C1 segment of cervical spinal cord (tissue), 14 donors: Measurements from ENCODE around the gene ZFPM1.
A peak's percentile ranks its signal among the peaks of the same experiment; 100 is the strongest.
"Not testable (repeated sequence)": the region's sequence is repeated elsewhere in the genome, so short reads cannot be mapped to it uniquely, and the experiment has no call there.

Experiments
- DNase-seq, 14 donors: peaks; one replicate each; lab custom pipeline; 2025; lab: John Stamatoyannopoulos, UW

The ZFPM1 gene

DNA sequence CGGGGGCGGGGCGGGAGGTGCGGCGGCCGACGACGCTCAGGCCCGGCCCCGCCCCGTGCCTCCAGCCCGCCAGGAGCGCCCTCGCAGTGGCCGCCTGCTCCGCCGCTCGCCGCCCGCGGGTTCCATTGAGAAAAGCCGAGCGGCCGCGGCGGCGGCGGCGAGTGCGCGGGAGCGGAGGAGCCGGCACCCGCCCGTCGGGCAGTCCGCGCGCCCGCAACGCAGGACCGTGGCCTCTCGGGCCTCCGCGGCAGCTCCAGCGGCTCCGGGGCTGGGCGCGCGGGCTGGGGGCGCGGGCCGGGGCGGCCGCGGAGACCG, at the start of gene ZFPM1:
TSS of gene ZFPM1 (plus strand) at position 64 of the 315 bp plus-strand sequence. CDS start 359 bp downstream, outside the sequence.
- DNase-seq: no peak

DNA sequence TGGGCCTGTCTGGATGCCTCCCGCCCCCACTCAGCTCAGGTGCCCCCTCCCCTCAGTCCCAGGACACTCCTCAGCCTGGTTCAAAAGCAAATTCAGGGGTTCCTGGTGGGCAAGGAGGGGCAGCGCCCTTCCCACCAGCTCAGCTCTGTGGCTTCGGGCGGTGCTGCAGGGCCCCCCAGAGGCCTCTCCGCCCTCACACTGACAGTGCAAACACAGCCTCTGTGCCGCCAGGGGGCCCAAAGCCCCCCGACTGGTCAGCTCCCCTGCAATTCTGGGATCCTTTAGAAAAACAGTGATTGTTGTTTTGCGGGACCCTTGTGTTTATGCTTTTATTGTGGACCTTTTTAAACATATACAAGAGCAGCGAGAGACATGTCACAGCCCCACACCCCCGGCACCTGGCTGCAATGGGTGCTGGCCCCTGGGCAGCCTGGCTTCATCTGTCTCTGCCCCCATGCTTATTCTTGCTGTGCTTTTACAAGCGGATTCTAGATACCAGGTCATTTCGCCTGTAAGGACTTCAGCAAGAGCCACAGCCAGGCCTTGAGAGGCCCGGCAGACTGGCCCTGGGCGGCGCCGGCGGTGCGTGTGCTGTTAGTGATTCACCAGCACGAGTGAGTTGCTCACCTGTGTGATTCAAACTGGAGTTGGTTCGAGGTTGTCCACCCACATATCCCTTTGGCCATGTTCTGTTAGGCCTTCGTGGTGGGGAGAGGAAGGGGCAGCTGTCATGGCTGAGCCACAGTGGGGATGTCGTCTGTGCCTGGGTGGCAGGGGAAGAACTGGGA, 49.1 kb upstream of the ZFPM1 start:
- no peak for DNase-seq

DNA sequence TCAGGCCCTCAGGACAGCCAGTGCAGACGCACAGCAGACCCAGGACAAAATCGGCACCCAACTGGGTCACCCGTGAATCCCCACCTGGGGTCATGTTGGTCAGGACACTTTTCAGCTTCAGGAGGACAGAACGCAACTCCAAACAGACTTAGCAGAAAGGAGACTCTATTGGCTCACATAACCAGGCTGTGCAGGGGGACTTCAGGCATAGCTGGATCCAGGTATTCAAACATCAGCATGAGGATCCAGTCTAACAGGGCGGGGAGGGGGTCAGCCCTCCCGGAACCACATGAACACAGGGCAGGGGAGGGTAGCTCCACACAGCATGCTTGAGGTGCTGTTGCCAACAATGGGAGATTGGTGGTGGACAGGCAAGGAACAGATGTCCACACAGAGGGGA, 48.3 kb upstream of the ZFPM1 start:
- no peak for DNase-seq

DNA sequence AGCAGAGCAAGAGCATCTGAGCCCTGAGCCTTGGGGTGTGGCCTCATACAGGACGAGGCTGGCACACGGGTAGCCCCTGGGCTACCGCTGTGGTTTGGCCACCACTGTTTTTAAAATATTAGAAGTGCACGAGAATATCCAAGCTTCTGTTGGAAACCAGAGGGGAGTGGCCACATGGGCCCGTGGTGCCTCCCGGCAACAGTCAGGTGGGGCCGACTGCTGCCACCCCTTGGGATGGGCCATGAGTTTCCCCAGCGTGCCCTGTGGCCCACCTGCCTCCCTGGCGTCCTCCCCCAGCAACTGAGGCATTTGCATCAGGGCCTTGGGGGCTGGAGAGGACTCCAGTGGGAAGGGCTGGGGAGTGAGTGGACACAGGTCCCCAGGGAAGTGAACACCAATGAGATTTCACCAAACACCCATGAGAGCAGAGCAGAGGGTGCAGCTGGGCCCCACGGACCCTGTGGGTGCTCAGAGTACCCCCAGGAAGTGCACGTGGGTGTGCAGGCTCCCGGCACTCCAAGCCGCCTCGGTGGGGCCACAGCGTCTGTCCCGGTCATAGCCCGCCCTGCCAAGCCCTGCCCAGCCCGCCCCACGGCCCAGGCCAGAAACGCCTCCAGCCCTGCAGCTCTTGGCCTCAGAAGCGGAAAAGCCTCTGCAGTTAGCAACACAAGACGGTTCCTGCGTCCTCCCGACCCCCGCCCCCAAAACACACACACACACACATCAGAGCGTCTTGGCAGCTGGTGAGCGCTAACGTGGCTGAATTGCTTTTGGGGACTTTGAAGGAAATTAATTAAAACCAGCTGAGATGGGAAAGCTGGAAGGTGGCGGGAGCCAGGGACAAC, 47.6 kb upstream of the ZFPM1 start:
- DNase-seq: peak in 2 of 14 donors; percentile 10 to 28

DNA sequence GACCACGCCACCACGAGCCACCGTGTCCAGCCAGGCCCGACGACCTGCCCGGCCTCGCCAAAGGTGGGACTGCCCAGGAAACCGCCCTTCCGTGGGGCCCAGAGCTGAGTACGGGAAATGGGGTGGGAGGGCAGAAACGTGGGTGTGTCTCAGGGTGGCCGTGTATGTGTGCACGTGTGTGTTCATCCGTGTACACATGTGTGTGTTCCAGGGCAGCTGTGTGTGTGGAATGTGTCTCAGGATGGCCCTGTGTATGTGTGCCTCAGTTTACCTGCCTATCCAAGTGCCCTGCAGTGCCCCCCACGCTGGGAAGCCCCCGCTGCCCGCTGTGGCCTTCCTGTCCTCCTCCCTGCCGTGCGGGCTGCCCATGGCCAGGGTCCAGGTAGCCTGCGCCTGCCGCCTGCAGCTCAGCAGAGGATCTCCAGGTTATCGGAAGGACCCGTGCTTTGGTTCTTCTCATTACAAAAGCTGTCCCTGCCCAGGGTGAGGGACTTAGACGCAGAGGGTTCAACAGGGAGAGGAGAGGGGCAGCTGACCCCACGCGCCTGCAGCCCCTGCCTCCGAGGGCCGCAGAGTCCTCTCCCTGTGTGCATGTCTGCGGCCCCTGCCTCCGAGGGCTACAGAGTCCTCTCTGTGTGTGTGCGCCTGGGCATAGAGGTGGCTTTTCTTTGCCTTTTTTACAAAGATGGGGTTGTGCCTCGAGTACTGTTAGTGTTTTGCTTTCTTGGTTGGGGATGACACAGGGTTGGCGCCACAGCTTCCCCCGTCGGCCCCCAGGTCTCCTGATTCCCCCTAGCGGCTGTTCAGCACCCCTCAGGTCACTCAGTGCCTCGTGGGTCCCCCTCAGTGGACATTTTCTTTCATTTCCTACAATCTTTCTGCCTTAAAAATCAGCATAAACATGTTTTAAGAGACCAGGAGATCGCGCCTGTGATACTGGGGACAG, 46.7 kb upstream of the ZFPM1 start:
- DNase-seq: peak in 3 of 14 donors; percentile 27 to 31 (median 30)

DNA sequence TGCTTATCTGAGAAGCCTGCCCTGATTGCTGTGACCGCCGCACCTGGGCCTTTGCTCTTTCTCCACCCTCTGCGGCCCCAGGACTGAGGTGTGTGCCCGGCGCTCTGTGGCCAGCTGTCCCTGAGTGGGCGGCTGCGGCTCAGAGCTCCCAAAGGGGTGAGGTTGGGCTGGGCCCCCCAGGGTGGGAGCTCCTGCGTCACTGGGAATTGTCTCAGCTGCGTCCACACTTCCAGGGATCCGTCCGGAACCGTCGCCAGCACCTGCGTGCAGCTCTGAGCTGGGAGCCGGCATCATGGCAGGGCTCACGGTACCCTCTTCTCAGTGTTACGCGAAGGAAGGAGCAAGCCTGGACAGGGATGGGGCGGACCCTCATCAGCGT, 46.0 kb upstream of the ZFPM1 start:
- no peak for DNase-seq

DNA sequence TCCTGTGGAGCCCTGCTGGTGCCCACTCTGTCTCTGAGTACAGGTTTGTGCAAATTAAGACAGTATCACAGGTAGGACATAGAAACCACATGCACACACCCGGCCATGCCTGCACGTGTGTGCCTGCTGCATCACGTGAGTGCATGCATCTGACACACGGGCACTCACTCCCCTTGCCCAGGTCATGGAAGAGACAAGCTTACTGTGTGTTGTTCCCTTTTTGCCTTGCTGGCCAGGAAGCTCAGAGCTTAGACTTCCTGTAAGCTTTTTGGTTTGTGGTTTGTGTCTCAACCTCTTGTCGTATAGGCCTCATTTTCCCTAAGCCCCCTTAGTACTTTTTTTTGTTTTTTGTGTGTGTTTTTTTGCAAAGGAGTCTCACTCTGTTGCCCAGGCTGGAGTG, 45.3 kb upstream of the ZFPM1 start:
- no peak for DNase-seq

DNA sequence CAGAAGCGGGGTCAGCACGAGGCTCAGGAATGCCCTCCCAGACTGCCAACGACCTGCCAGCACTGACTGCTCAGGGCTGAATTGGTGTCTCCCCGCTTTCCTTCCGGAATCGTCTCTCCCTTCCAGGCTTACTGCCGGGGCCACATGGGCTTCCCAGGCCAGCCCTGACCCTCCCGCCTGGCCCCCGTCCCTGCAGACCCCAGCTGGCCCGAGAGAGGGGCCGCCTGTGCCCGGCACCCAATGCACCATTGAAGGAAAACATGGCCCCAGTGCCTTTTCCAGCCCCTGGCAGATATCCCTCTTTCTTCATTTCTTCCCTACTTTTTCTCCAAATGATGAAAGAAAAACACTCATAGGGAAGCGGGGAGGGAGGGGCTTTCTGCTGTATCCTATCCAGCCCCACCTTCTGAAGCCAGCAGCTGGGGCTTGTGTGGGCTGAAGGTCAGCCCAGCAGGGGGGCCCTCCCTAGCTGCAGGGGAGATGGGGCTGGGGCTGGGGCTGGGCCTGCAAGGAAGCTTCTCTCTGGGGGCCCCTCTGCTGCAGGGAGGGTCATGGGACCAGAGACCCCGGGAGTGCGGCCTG, 44.4 kb upstream of the ZFPM1 start:
- DNase-seq: no peak

DNA sequence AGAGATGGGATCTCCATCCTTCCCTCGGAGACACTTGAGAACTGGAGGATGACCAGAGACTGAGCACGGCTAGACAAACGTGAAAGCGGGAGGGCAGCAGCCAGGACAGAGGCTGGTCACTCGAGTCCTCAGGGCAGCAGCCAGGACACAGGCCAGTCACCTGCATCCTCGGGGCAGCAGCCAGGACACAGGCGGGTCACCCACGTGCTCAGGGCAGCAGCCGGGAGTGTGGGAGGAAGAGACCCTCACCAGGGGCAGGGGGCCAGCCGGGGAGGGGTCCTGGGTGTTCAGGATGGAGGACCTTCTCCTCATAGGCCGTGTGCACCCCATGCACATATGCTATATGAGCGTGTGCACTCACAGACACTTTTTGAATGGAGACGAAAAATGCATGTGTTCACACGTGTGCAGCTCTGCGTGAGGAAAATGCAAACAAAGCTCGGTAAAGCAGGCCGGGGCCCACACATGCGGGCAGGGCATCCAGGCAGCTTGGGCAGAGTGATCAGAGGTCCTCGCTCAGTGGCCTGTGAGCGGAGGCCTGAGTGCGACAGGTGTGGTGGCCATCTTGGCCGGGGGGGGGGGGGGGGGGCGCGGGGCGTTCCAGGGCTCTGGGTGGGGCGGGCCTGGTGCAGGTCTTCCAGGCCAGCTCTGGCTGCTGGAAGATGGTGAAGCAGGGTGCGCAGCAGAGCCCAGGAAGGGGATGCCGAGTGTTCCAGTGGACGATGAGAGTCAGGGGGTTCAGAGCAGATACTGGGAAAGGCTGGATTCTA, 43.6 kb upstream of the ZFPM1 start:
- no peak for DNase-seq

DNA sequence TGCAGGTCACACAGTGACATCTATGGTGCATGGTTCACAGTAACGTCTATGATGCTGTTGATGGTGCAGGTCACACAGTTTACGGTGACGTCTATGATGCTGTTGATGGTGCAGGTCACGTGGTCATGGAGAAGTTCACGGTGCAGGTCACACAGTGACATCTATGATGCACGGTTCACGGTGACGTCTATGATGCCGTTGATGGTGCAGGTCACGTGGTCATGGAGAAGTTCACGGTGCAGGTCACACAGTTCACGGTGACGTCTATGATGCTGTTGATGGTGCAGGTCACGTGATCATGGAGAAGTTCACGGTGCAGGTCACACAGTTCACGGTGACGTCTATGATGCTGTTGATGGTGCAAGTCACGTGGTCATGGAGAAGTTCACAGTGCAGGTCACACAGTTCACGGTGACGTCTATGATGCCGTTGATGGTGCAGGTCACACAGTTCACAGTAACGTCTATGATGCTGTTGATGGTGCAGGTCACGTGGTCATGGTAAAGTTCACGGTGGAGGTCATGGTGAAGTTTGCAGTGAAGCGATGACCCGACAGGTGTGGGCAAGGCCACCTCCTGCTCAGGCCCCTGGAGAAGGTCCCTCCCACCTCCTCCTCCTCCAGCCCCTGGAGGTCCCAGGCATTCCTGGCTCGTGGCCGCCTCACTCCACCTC, 42.6 kb upstream of the ZFPM1 start:
- not testable (repeated sequence) for DNase-seq

DNA sequence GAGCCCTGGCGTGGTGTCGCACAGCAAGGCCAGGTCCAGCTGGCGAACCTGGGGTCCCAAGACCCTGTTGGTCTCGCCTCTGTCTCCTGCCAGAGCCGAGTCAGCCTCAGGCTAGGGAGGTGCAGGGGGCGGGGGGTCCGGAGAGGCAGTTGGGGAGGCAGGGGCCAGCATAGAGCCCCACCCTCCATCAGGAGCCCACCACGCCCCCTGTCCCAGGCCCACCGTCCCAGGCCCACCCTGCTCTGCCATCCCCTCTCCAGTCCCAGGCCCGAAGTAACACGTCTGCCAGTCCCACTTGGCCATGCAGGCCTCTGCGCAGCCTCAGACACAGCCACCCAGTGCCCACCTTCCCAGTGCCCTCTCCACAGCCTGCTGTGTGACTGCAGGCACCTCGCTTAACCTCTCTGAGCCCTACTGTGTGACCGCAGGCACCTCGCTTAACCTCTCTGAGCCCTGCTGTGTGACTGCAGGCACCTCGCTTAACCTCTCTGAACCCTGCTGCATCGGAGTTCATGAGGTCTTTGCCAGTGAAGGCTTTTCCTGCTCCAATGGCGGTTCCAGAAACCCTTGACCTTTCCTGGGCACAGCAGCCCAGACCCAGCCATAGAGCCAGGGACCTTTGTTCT, 41.0 kb upstream of the ZFPM1 start:
- DNase-seq: no peak

DNA sequence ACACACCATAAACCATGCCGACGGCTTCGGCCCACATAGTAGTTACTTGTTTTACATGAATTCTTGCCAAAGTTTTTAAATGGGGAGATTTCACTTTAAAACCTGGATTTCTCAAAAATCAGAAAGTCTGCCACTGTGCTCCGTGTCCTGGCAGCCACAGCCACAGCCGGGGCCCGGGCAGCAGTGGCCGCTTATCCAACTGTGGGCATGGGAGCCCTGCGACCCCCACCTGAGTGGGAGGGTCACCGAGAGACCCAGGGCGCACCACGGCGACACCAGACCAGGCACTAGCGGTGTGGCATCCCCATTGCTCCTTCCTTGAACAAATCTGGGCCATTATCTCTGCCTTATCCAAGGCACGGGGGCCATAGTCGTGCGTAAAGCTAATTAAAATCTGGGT, 40.3 kb upstream of the ZFPM1 start:
- DNase-seq: no peak

DNA sequence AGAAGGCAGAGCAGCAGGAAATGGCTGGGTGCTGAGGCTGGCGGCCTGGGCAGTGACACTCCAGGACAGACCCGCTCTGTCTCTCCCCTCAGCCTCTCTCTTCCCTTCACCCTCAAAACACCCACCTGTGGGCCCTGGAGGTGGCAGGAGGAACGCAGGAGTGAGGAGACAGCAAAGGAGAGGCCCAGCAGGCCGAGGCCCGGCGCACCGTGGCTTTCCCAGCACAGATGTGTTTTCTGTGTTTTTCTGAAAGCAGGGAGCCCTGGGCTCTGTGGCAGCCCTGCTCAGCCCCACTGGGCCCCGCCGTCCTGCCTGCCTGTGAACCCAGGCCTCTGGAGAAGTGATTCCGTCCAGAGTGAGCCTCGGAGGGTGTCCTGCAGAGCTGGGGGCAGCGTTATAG, 39.8 kb upstream of the ZFPM1 start:
- DNase-seq: no peak

DNA sequence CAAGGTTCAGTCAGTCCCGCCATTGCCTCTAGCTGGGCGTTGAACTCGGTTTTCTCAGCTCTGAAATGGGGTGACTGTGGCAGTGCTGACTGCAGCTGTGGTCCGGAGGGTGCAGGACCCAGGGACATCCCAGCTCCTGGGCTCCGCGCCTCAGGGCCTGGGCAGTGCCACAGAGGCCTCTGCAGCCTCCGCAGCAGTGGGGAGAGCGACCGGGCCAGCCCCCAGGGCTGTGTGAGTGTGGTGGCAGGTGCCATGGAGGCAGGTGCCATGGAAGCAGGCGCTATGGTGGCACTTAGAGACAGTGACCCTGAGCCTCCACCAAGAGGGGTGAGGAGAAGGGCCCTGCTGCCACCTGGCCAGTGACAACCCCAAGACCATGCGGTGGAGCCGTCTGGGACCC, 39.4 kb upstream of the ZFPM1 start:
- no peak for DNase-seq

DNA sequence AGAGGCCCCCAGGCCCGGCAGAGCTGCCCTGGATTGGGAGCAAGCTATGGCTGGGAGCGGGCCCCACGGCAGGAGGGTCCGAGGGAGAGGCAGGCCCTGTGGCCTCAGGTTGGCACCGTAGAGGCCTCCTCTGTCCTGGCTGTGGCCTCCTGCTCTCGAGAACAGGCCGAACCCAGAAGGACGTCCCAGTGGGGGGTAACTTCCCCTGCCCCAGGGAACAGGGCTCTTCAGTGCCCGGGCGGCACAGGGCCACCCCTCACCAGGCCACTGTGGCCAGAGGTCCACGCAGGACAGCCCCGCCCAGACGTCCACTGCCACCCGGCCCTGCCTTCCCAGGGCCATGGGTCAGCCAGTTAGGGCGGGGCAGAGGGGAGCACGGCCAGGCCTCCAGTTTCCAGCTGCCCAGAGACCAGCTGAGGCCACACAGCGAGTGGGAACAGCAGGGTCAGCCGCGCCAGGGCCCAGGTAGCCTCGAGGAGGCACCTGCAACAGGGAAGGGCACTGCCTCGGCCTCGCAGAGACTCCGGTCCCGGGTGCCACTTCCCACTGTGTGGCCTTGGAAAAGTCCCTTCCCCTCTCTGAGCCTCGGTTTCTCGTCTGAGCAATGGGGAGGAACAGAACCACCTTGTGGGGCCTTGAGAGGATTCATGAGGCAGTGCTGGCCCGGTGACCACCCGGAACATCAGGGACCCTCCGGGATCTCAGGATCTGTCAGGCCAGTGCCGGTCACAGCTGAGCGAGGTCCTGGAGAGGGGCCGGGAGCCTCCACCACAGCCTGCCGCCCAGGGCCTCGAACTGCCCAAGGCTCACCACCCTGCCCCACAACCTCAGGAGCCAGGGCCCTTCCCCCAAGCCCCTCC, 38.3 kb upstream of the ZFPM1 start:
- no peak for DNase-seq

DNA sequence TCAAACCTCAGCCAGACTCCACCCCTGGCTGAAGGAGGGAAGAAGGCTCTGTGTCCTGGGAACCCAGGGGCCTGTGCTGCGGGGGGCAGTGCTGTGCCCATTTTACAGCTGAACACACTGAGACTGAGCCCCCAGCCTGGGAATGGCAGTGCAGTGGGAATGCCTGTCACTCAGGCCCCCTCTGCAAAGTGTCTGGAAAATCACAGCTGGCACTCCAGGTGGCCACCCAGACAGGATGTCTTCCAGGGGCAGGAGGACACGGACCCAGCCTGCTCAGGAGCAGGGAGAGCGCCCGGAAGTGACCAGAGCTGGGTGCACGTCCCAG, 37.7 kb upstream of the ZFPM1 start:
- DNase-seq: no peak

DNA sequence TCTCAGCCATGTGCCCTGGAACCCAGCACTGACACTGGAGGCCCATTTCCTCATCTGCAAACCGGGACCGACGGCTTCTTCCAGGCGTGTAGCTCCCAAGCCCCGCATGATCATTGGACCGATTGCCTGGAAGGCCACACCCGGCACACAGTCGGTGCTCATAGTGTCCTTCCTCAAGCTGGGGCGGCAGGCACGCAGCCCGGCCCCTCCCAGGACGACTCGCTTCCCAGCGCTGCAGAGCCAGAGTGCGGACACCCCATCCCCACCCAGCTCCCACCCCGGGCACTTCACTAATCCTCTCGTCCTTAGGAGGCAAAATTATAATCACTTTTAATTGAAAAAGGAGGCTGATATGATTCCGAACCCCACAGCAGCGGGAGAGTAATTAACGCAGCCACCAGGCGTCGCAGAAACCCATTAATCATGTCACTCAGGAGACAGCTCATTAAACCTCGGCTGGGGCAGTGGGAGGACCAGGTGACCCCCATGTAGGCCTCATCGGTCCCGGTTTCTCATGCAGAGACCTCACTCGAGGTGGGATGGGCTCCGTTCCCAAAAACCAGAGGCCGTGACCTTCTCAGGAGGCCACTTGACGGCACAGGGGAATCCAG, 37.3 kb upstream of the ZFPM1 start:
- DNase-seq: no peak

DNA sequence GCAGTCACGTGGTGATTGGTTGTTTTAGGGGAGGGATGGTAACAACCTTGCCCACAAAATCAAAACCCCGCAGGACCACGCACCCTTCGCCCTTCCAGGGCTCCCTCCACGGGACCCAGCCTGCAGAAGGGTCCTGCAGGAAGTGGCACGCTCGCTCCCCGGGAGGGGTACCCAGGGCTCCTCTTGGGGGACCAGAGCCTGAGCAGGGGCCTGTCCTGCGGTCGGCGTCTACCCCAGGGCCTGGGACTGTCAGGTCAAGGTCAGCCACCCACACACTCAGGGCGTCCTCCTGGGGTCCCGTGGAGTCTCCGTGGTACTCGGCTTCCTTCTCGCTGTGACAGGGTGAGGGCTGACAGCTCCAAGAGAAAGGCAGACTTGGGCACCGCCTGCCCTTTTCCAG, 36.4 kb upstream of the ZFPM1 start:
- DNase-seq: no peak
